ENCODE results near the gene IL13RA2. TPM values are rescaled to one million over a fixed set of nuclear protein-coding genes. Genes with fewer than 3 reads are reported as not detected.
A peak's percentile ranks its signal among the peaks of the same experiment; 100 is the strongest.

Gene IL13RA2
- total and polyA plus RNA-seq, 2 of the 4 experiments (the other 2 are of a cell fraction) = under 0.01 to 0.14 TPM

GRCh38 chrX:115038406-115038805 lies 21.0 kb upstream of the IL13RA2 start:
- Histone ChIP-seq H3K36me3 (ENCODE audit: control insufficient read depth, insufficient read depth, low read length) (no peaks in the 10 kb centered on the region), H4K8ac (ENCODE audit: low read depth in 2 of 2, low read length in 2 of 2) (no peak overlapping the region), H3K27me3 (ENCODE audit: control insufficient read depth, insufficient read depth, low read length) (peaks cover 3% of the 10 kb centered on the region; the same call in 1 of the 2 replicates), H2AK9ac (replicated peaks; ENCODE audit: low read depth, low read length, poor library complexity) (no peak overlapping the region), H3K27ac (ENCODE audit: insufficient read depth, low read length) (no peak overlapping the region), H3K4me3 (ENCODE audit: insufficient read depth, low read depth, low read length) (no peak overlapping the region), H2AFZ (replicated peaks; ENCODE audit: low read length, poor library complexity) (no peak overlapping the region), H3K18ac (ENCODE audit: low read depth, low read length) (no peak overlapping the region), H4K5ac (ENCODE audit: low read depth, low read length) (no peak overlapping the region), H2AK5ac (ENCODE audit: low read depth, low read length) (no peak overlapping the region), H2BK20ac (ENCODE audit: low read depth, low read length) (no peak overlapping the region), H3K14ac (replicated peaks; ENCODE audit: low read depth, low read length) (no peak overlapping the region), H3K9me3 (ENCODE audit: control insufficient read depth, insufficient read depth, low read length) (no peaks in the 10 kb centered on the region), H3K56ac (ENCODE audit: extremely low read depth, insufficient read depth, low read length) (no peak overlapping the region), H3K23ac (ENCODE audit: low read depth, low read length) (no peak overlapping the region), H2BK5ac (ENCODE audit: low read depth, low read length, poor library complexity, severe bottlenecking) (no peak overlapping the region), H4K20me1 (ENCODE audit: insufficient read depth, low read length) (no peaks in the 10 kb centered on the region), H3K9ac (ENCODE audit: low read depth, low read length) (no peak overlapping the region), H2BK15ac (ENCODE audit: low read depth, low read length) (no peak overlapping the region), H3K4me2 (ENCODE audit: low read depth, low read length) (no peak overlapping the region), H3K9me1 (ENCODE audit: insufficient read depth, low read length) (no peaks in the 10 kb centered on the region), H3K4ac (ENCODE audit: low read depth, low read length) (no peak overlapping the region), H2BK120ac (ENCODE audit: low read depth, low read length) (no peak overlapping the region), H3K4me1 (ENCODE audit: control insufficient read depth, insufficient read depth, low read length) (no peaks in the 10 kb centered on the region), H4K91ac (ENCODE audit: insufficient read depth, low read depth, low read length) (no peak overlapping the region), H3K79me1 (ENCODE audit: low read depth in 1 of 2, low read length in 2 of 2) (no peaks in the 10 kb centered on the region)
- in situ Hi-C loops (cut with MboI; ENCODE audit: low sequenced_read_pairs) = no loop called here
- BruUV-seq (replicated peaks) = no TSS peak
- intact Hi-C loops (cut with micrococcal nuclease) = no loop called here
- peak; percentile 25 for DNase-seq
- TF ChIP-seq NFE2L2 (IDR thresholded peaks at IDR 0.05; ENCODE audit: low read depth, low read length) (no peak), RAD21 (IDR thresholded peaks at IDR 0.05; ENCODE audit: low read length) (no peak), FOS (IDR thresholded peaks at IDR 0.05; ENCODE audit: low read depth, low read length) (no peak), RFX5 (IDR thresholded peaks at IDR 0.05; ENCODE audit: low read depth, low read length) (no peak), MAZ (IDR thresholded peaks at IDR 0.05; ENCODE audit: borderline replicate concordance, low read depth, low read length) (no peak), BHLHE40 (IDR thresholded peaks at IDR 0.05; ENCODE audit: low read depth, low read length) (no peak), CEBPB (IDR thresholded peaks at IDR 0.05; ENCODE audit: low read depth, low read length) (no peak), CHD1 (IDR thresholded peaks at IDR 0.05; ENCODE audit: low read depth, low read length) (no peak), ELK1 (IDR thresholded peaks at IDR 0.05; ENCODE audit: borderline replicate concordance, low read depth, low read length) (no peak), SMC3 (IDR thresholded peaks at IDR 0.05; ENCODE audit: low read depth, low read length) (no peak), CTCF (conservative IDR thresholded peaks at IDR 0.05; ENCODE audit: low read depth, low read length) (no peak), USF2 (IDR thresholded peaks at IDR 0.05; ENCODE audit: low read depth, low read length) (no peak), MAFK (IDR thresholded peaks at IDR 0.05; ENCODE audit: low read depth, low read length) (no peak), POLR2A (IDR thresholded peaks at IDR 0.05; ENCODE audit: low read depth, low read length) (no peak), MXI1 (IDR thresholded peaks at IDR 0.05; ENCODE audit: borderline replicate concordance, low read depth, low read length) (no peak), RCOR1 (IDR thresholded peaks at IDR 0.05; ENCODE audit: insufficient replicate concordance, low read length) (no peak)
- no peak for ATAC-seq (ENCODE audit: low read depth)
- ChIA-PET POLR2A (ENCODE audit: unreplicated experiment) (no interaction called here), CTCF (no interaction called here)
- dilution Hi-C loops (cut with HindIII; ENCODE audit: low sequenced_read_pairs, unreplicated experiment) = no loop called here
- WGBS, 2 experiments (ENCODE audit: extremely low coverage in 2 of 2, insufficient read length in 1 of 2) = no CpG with 5 or more reads among the region's 1 CpG
